ENCODE data around the gene TRIM50.

DNA sequence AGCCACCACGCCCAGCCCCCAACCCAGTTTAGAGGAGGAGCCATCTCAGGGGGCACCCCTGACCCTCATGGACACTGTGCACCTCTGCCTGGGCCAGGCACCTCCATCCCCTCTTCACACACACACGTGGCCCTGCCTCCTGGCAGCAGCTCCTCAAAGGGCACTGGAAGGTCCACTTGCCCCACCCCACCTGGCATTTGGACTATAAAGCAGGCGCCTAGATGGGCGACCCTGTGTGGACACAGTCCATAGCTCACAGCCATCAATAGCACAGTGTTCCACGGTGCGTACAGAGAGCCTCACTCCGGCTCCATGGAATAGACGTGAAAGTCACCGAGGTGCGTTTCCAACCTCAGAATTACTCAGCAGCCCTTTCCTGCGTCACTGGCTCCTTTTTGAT lies 41.1 kb upstream of the TRIM50 start:
- TF ChIP-seq ZFP1 (CRISPR knock-in tag; IDR thresholded peaks at IDR 0.05), result no peak
- TF ChIP-seq, protein P1, sequence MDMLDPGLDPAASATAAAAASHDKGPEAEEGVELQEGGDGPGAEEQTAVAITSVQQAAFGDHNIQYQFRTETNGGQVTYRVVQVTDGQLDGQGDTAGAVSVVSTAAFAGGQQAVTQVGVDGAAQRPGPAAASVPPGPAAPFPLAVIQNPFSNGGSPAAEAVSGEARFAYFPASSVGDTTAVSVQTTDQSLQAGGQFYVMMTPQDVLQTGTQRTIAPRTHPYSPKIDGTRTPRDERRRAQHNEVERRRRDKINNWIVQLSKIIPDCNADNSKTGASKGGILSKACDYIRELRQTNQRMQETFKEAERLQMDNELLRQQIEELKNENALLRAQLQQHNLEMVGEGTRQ (IDR thresholded peaks at IDR 0.05; ENCODE audit: low read depth, low read length), result no peak
- TF ChIP-seq, protein P1 (CRISPR knock-in tag; IDR thresholded peaks at IDR 0.05; ENCODE audit: borderline replicate concordance), result no peak
